Measurements from ENCODE around the gene MGLL.

Gene MGLL

DNA sequence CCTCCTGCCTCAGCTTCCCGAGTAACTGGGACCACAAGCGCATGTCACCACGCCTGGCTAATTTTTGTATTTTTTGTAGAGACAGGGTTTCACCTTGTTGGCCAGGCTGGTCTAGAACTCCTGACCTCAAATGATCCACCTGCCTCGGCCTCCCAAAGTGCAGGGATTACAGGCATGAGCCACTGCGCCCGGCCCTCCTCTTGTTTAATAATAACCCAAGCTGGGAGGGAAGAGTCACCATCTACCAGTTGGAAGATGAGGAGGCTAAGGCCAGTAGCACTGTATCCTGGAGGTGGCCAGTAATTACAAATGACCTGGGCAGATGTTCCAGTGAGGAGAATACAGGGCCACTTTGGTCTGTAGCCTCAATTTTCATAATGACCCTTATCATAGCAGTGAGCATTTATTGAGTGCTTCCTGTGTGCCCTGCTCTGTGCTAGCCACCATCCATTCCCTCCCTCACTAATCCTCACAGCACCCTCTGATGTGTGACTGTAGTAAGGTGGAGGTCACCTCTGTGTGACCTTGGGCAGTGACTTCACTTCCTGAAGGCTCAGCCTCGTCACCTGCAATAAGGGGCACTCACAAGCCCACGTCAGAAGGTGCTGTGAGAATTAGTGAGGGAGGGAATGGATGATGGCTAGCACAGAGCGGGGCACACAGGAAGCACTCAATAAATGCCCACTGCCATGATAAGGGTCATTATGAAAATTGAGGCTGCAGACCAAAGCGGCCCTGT lies 85.3 kb downstream of the MGLL start:
- DNase-seq = no peak

DNA sequence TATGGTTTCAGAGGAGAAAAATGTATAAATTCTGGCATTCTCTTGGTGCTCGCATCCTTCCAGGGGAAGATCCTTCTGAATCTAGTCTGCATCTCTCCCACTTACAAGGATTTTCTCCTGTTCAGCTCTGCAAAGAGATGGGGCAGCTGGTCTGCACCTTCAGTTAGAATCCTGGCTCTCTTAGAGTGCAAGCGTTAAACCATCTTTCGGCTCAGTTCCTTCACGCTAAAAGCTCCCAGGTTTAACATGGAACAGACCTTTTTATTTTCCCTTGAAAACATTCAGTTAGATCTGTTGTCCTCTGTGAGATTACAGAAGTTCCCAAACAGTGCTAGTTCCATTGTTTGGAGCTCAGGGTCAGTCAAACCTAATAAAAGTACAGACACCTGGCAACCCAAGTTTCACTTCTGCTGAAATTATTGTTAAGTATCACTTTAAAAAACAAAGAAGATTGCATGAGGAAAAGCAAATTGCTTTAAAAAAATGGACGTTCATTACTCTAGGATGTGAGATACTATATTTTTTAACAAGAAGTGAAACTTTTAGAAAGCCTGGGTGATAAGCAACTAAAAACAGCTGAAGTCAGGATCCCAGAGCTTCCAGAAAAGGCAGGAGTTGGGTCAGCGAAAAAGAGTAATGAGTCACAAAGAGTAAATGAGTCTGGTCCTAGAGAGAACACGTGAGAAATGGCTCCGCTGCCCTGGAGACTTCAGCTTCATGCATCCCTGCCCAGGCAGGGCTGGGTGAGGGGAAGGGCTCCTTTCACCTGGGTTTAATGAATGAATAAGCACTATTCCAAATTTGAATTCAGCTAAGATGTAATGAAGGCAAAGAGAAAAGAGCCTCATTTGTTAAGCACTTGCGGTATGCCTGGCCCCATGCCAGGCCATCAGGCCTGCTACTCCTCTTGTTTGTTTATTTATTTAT lies 86.3 kb downstream of the MGLL start:
- DNase-seq = no peak

DNA sequence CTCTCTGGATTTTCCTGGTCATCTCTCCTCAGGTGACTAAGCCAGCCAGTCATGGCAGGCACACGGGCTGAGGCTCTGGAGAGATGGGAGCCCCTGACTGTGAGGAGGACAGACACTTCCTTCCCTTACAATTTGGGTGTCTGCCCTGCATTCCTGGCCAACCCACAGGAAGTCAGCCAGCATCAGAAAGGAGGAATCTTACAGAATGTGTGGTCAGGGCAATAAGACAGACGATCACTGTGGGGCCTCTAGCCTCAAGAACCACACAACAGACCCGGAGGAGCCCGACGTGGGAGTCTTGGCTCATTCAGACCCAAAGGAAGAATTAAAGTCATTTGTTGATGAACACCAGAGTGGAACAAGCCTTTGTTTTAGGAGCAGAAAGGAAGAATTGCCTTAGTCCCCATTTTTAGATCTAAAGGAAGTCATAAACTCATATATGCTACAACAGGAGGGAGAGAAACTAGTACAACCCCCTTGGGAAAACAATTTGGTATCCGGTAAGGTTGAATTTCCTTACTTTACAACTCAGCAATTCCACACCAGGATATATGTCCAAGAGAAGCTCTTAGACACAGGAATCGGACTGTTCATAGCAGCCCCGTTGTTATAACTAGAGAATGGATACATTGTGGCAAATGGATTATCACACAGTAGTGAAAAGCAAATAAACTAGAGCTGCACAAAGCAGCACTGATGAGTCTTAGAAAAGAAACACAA lies 87.4 kb downstream of the MGLL start:
- DNase-seq = peak in 1 of 2 experiments; percentile 73

DNA sequence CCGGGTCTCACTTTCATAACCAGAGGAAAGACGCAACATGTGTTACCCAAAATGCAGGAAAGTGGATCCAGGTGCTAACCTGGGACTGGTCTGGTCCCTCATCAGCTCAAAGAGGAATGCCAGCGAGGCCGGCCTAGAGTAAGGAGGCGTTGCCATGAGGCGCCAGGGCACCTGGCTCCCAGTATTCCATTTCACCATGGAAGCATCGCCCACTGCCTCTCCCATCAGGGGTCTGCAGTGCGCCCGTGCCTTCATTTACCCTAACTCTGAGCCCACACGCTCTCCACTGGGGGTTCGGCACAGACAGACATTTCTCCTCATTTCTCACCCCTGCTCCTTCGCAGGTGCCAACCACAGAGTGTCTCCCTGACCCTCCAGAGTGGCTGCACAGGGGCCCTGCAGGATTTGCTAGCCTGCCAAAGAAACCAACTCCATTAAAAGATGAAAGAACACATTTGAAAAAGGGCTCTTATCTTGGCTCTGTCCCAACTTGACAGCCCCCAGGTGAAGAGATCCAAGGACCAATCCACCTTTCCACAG lies 88.1 kb downstream of the MGLL start:
- no peak for DNase-seq

DNA sequence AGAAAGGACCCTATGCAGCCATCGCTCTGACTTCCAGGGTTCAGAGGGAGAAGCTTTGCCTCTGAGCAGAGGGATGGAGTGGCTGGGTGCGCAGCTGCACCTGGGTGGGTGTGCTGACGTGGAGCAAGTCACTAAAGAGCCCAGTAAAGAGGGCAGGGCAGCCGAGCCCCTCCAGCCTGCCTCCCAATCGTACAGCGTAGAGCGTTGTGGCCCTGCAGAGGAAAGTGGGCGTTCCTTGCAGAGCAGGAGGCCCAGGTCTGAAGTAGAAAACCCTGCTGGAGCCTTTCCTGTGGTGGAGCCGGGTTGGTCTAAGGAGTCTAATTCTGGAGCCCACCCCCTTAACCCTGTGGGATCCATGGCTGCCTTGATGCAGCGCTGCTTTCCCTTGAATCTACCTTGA lies 88.5 kb downstream of the MGLL start:
- DNase-seq = no peak

DNA sequence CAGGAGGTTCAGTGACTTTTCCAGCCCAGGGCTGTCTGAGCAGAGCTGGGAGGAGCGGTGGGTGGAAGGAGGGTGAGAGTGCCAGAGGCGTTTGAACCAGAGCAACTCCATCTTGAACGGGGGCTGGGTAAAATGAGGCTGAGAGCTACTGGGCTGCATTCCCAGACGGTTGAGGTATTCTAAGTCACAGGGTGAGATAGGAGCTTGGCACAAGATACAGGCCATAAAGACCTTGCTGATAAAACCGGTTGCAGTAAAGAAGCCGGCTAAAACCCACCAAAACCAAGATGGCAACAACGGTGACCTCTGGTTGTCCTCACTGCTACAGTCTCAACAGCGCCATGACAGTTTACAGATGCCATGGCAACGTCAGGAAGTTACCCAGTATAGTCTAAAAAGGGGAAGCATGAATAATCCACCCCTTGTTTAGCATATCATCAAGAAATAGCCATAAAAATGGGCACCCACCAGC lies 89.4 kb downstream of the MGLL start:
- no peak for DNase-seq

DNA sequence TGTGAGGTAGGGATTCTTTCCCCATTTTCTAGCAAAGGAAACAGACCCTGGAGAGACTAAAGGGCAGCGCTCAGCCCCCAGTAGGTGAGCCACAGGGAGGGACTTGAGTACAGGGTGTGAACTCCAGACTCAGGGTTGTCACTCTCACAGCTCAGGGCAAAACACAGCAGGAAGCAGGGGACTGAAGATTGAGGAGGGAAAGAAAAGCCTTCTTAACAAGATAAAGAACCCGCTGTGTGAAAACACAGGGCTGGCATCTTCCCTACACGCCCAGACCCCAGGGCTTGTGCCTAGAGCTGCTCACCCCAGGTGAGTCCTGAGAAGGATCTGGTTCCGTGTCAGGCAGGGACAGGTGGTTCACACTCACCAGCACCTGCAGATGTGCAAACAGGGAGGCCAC lies 90.0 kb downstream of the MGLL start:
- no peak for DNase-seq

DNA sequence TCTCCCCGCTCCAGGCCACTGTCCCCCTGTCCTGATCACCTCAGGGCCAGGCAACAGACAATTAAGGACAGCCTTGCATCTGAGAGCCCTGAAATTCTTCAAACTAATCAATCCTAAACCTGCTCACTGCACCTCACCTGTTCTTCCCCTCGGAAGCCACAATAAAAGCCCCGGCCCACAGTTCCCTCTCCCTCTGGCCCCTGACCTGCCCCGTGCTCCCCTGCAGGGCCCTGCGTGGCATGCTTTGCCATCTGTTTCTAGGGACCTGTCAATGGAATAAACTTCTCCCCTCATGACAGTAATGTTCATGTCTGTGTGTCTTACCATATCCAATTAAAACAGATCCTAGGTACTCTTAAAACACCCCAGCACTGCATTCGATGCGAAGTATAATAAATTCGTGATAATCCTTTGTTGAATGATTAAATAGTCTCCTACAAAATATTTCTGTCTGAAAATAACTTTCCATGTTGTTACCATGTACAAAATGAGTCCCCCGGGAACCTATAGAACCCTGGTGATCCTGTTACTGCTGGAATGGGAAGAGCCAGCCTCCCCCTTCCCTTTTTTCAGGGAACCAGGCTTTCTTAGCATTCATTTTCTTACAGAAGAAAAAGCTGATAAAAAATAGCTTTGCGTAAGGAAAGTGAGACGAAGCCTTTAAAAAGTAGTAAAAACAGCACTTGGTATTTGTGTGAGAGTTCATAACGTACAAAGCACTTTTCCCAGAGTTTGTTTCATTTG lies 90.6 kb downstream of the MGLL start:
- DNase-seq = no peak

DNA sequence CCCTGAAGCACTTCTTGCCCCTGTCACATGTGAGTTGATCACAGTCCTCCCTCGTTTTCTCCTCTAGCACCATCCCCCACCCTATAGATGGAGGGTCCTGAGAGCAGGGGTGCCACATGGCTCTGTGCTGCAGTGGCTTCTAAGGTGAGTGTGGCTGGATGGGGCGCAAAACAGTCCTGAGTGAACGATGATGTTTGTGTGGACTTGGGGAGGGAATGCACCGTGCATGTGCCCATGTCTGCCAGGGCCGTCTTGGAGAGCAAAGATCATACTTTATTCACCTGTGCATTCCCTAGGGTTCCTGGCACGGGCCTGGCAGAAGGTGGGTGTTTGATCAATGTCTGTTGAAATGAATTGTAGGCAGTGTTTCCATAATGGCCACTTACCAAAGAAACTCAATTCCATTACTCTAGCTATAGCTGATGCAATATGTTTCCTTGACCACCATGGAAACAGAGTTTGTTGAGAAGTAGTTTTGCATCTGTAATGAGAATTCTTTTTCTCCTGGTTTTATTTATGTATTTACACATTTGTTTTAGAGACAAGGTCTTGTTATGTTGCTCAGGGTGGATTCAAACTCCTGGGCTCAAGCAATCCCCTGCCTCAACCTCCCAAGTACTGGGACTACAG lies 91.5 kb downstream of the MGLL start:
- no peak for DNase-seq

DNA sequence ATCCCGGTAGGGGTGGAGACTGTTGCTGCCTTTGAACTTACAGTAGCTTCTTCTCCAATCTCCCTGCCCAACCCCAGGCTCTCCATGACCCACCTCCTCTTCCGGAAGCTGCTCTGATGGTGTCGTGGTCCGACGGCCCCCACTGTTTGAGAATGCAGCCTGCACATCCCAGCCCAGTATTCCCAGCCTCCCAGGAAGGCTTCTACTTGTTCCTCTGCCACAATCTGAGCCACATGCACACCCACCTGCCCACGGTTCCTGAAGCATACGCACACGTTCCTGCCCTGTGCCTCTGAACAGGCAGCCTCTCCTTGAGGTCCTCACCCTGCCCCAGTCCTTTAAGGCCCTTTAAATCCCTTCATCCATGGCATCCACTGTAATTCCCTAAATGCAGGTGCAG lies 92.1 kb downstream of the MGLL start:
- DNase-seq = no peak

DNA sequence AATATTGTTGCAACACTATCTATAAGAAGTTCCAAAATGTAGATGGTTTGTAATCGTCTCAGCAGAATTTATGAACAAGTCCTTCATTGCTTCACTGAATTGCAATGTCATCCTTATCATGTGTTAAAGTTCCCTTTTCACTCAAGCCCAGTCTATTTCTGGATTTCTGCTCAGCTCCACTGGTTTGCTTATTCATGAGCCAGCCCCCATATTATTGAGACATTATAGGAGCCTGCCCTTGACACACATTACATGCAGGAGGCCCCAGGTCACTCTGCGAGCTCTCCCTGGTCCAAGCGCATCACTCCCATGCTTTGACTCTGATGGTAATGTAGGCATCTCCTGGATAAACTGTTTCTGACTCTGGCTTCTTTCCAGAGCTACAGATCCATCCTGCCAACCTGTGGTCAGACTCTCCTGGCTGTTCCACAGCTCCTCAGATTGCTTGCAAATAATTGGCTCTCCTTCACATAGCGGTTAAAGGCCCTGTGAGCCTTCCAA lies 92.7 kb downstream of the MGLL start:
- DNase-seq = peak; percentile 66 to 90

DNA sequence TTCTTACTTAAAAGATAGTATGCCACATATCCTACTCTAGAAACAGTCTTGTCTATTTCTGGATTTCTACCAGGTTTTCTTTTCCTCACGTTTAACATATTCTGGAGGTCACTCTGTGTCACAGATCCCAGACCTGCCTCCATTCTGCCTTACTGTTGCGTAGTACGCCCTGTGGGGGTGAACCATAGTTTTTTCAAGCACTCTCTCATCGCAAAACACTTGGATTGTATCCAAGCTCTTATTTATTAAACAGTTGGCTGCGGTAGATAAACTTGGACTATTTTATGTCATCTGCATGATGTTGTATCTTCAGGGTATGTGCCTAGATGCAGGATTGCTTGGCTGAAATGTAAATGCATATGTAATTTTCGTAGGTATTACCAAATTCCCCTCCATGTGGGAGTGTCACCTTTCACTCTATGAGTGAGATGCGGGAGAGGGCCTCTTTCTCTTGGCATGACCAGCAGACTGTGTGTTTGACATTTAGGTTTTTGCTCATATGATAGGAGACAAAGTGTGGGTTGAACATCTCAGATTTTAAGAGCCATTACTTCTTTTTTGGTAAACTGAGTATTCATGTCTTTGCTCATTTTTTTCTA lies 93.8 kb downstream of the MGLL start:
- DNase-seq = no peak

DNA sequence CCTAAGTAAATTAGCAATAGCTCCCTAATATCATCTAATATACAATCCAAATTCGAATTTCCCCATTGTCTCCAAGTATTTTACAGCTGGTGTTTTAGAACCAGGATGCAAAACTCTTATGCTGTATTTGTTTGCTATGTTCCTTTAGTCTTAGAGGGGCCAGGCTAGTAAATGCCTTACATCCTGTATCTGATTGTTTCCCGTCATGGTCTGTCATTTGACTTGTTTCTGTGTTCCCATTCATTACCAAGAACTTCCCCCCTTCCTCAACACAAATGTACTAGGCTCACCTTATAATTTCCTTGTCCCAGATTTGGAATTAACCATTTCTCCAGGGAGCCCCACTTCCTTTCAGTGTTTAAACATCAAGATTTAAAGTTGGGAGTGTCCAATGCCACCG lies 95.4 kb downstream of the MGLL start:
- DNase-seq = no peak

DNA sequence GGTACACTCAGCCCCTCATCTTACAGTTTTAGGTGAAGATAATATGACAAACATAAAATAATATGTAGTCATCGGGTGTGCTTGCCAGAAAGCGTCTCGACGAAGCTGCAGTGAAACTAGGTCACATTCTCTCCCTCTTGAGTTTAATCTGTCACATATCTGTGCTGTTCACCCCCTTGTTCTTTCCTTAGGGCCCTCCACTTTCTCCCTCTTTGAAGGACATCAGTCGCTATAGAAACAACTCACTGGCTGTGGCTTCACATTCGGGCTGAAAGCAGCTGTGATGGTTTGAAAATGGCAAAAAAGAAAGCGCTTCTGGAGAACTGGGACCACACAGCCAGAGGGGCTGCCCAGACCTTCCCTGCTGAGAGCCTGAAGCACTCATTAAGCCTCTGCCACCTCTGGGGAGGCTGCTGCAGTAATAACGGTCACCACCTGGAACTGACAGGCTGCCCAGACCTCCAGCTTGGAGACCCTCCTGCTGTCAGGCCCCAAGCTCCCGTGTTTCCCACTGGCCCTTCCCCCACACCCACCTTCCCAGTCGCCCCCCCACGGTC lies 99.2 kb downstream of the MGLL start:
- no peak for DNase-seq

DNA sequence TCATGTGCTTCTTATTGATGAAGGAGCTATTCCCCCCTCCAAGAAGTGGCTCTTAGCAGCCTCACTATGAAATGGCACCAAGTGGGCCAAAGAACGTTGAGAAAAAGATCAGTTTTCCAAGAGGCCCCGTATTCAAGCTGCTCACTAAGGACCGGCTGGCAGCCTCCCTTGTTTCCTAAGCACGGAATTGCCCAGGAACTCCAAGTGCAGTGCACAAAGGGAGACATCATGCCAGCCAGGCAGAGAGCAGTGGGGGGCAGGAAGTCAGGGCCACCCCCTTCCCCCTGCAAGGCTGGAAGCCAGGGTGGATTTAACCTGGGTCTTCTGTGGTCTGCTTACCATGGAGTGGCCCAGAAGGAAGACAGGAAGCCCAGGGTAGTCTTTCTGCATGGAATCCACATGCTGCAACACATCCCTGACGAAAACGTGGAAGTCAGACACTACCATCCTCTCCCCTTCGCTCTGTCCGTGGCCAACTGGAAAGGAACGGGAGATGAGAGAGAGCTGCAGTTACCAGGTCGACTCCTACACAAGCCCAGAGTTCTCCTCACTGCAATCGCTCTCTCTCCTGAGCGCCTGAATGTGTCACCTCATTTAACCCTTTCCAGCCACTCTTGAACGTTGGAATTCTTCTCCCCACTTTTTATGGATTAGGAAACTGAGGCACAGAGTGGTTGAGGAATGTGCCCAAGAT lies 100.1 kb downstream of the MGLL start:
- no peak for DNase-seq

DNA sequence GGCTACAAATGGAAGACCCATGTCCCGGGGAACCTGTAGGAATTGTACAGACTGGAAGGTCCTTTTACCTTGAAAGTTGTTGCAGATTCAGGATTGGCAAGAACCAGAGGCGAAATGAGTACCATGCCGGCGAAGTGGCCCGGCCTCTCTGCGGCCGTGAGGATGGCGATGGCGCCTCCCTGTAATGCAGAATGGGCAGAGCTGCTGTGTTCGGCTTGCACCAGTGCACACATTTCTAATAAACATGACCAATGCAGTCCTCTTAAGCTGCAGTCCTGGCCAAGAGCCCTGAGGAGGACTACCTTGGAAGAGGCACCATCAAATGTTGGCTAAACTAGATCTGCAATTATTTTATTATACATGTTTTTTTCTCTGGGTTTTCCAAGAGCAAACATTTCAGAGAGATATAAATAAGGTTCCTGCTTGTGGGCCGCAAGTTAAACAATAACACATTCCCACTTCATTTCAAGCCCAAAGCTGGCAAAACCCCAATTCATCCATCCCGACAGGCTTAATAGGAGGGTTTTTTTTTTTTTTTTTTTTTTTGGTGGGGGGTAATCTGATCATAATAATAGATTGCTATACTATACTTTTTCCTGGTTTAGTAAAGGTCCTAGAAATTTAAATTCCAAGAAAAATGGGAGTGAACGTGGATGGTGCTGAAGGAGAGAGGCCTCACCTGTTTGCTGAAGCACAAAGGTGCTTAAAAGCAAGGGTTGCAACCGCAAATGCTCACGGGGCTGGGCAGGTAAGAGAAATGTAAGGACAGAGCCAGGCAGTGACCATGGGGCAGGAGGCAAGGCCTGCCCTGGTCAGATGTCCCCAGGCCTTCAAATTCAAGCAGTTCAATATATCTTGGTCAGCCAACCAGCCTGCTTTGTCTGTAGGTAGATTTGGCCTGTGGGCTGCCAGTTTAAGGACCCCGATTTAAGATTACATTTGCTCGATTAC lies 101.1 kb downstream of the MGLL start:
- DNase-seq = no peak

DNA sequence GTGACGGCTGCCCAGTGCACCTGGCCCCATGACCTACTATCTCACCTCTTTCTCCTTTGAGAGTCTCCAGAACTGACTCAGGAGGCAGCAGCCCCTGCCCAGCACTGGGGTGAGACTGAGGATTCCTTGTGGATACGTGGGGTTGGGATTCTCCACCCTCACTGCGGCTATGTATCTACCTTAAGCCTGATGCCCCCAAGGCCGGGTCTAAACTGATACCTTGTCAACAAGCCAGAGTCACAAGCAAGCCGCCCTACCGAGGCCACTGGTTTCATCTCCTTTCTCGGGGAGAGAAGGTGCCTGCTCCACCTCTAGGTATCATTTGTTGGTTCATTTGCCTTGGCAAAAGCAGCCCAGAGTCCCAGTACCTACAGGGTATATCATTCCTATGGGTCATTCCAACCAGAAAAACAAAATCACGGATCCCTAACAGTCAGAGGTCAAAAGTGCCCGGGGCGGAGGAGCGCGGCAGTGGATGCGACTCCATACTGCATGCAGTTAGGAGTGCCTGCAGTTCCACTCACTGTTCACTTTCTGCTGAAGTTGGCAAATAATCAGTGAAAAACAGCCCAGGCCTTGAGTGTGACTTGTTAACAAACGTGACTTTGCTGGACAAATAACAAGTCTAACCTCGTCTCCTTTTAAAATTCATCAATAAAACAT lies 102.0 kb downstream of the MGLL start:
- DNase-seq = no peak

DNA sequence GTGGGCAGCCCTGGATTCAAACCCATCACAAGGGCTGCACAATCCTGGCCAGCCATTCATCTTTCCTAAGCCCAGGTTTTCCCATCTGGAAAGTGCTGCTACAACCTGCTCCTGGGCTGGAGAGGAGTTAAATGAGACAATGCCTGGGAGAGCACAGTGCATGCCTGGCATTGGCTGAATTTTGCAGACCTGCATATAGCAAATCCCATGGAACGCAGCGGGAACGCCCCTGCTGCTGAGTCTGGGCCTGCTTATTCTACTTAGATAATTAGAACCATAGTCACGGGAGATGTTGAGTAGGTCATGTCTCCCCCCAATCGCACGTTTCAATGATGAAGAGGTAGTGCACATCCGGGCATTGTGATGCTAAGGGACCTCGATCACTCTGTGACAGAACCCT lies 102.9 kb downstream of the MGLL start:
- DNase-seq = no peak

DNA sequence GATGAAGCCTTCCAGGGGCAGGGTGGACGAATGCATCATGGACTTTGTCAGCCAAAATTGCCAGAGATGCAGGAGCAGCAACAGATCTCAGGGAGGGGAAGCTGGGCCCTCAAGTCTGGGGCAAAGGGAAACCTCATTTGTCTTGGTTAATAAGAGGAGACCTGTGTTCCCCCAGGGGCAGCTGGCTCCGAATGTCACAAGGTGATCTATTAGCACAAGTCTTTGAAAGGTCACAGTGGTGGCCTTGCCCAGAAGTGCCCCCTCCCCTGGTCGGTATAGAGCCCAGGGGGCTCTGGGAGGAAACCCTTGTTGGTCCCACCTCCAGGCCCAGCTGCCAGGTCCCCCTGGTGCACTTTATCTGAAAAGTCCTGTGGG lies 103.4 kb downstream of the MGLL start:
- DNase-seq = no peak

Measured in cerebellar nuclear complex (tissue), 1 donor.